HL-60 (cell line): ENCODE results near the gene GAS6.
A peak's percentile ranks its signal among the peaks of the same experiment; 100 is the strongest.

Experiments used
- DNase-seq, 2 experiments: peaks; one replicate each; pipeline ENCODE4 v3.0.0-alpha.2; 2010 to 2020; ENCODE audit warnings: low read depth in 1 of 2, low spot score in 1 of 2
- H3K27ac ChIP-seq: fragments of 250-450 bp; sonication (Bioruptor Pico); replicated peaks from 2 replicates; pipeline ENCODE4 v1.5.1; 2020; ENCODE audit warnings: mild to moderate bottlenecking, moderate library complexity
- H3K27me3 ChIP-seq: fragments of 250-450 bp; sonication (Bioruptor Pico); 2 replicates; pipeline ENCODE4 v1.5.1; 2021; ENCODE audit warnings: mild to moderate bottlenecking, moderate library complexity; ENCODE audit not compliant: insufficient read depth, poor library complexity, severe bottlenecking
- H3K4me3 ChIP-seq: replicated peaks from 2 replicates; pipeline ENCODE4 v1.5.1; 2011; ENCODE audit warnings: mild to moderate bottlenecking, control low read depth, low read length; ENCODE audit not compliant: insufficient read depth
- CTCF ChIP-seq: IDR thresholded peaks from one replicate; pipeline ENCODE4 v1.5.1; 2011; ENCODE audit warnings: low read length, control low read depth, inconsistent platforms; ENCODE audit not compliant: insufficient read depth
- GABPA ChIP-seq: IDR thresholded peaks from 2 replicates; pipeline ENCODE4 v1.6.1; 2012; ENCODE audit warnings: low read depth
- POLR2AphosphoS5 ChIP-seq: IDR thresholded peaks from 2 replicates; pipeline ENCODE4 v1.6.1; 2012; ENCODE audit warnings: low read depth
- REST ChIP-seq: IDR thresholded peaks from 2 replicates; pipeline ENCODE4 v1.6.1; 2012; ENCODE audit warnings: low read depth; ENCODE audit not compliant: insufficient replicate concordance
- SPI1 ChIP-seq: IDR thresholded peaks from 2 replicates; pipeline ENCODE4 v1.6.1; 2012; ENCODE audit warnings: low read depth, mild to moderate bottlenecking, borderline replicate concordance

The GAS6 gene

GRCh38 chr13:113846636-113847318, 17.1 kb downstream of the GAS6 start:
- Histone ChIP-seq H3K4me3 (no peak overlapping the region), H3K27ac (no peak overlapping the region), H3K27me3 (peaks cover 8% of the 10 kb centered on the region)
- no peak for DNase-seq
- TF ChIP-seq SPI1 (no peak), POLR2AphosphoS5 (no peak), REST (no peak), CTCF (no peak), GABPA (no peak)

GRCh38 chr13:113845723-113846635, 17.9 kb downstream of the GAS6 start:
- Histone ChIP-seq H3K27me3 (peaks cover 11% of the 10 kb centered on the region), H3K27ac (no peak overlapping the region), H3K4me3 (no peak overlapping the region)
- peak in 1 of 2 experiments; percentile 30 for DNase-seq
- TF ChIP-seq SPI1 = no peak
- no peak for TF ChIP-seq REST
- TF ChIP-seq POLR2AphosphoS5 = no peak
- no peak for TF ChIP-seq CTCF
- TF ChIP-seq GABPA = no peak

- Histone ChIP-seq H3K27me3 (peaks cover 14% of the 10 kb centered on the region), H3K27ac (no peak overlapping the region), H3K4me3 (no peak overlapping the region)
- TF ChIP-seq REST (no peak), SPI1 (no peak), CTCF (no peak), GABPA (no peak), POLR2AphosphoS5 (no peak)
- no peak for DNase-seq
These were observed 18.8 kb downstream of the GAS6 start for GRCh38 chr13:113845055-113845454.
